OCI-LY3 (cell line): ENCODE data around the gene BHLHA15.

Experiments used
- CTCF ChIP-seq: fragments of 200-600, 300-600 bp; sonication (generic); IDR thresholded peaks from 2 replicates; pipeline ENCODE4 v1.5.1; 2014; ENCODE audit warnings: antibody characterized with exemption, low read length, low read depth
- EZH2phosphoT487 ChIP-seq: fragments of 200-600 bp; shearing (Covaris generic); IDR thresholded peaks from 2 replicates; pipeline ENCODE4 v1.6.1; 2018; ENCODE audit warnings: antibody characterized with exemption, mixed run types, low read depth

- TF ChIP-seq CTCF, result no peak
- TF ChIP-seq EZH2phosphoT487, result no peak
Measured at GRCh38 chr7:98242342-98242741, 31.1 kb downstream of the BHLHA15 start.
